BJ (cell line): ENCODE data around the gene PTGES. TPM values are rescaled to one million over a fixed set of nuclear protein-coding genes. Genes with fewer than 3 reads are reported as not detected.

Experiments used
- CTCF ChIA-PET: fragments of 350-600 bp; formaldehyde crosslinking; extraction: SDS; loops from one replicate; lab custom pipeline; 2021; ENCODE audit warnings: antibody characterized with exemption, inconsistent platforms; lab: Yijun Ruan, JAX
- POLR2A ChIA-PET: fragments of 300-600 bp; sonication (Branson Sonifier 250); formaldehyde crosslinking; extraction: SDS; loops from one replicate; lab custom pipeline; 2021; ENCODE audit warnings: antibody characterized with exemption; lab: Charles Lee
- DNase-seq: peaks from one replicate; pipeline ENCODE4 v3.0.0-alpha.2; 2011; ENCODE audit warnings: low read depth
- H3K27me3 ChIP-seq: 2 replicates; pipeline ENCODE4 v1.6.0; 2011; ENCODE audit warnings: low read length; ENCODE audit not compliant: control insufficient read depth, insufficient read depth
- H3K36me3 ChIP-seq: 2 replicates; pipeline ENCODE4 v1.5.1; 2011; ENCODE audit warnings: low read length; ENCODE audit not compliant: control insufficient read depth, insufficient read depth
- H3K4me3 ChIP-seq: 2 replicates; pipeline ENCODE4 v1.5.1; 2011; ENCODE audit warnings: low read depth, mild to moderate bottlenecking, control low read depth, low read length
- CTCF ChIP-seq: IDR thresholded peaks from 2 replicates; pipeline ENCODE4 v1.5.1; 2011; ENCODE audit warnings: low read depth, mild to moderate bottlenecking, control low read depth, inconsistent platforms, low read length, moderate library complexity; ENCODE audit not compliant: insufficient read depth
- polyA plus RNA-seq: library from polyadenylated mRNA; depleted of rRNA; stranded (reverse); fragments of >200 nt; gene quantifications from 2 replicates; pipeline ENCODE4 v1.2.3, GENCODE V29; 2011

The PTGES gene
- polyA plus RNA-seq, 1 experiment: 16.4 TPM

- POLR2A ChIA-PET: no interaction called here
Observed at GRCh38 chr9:129719135-129719534, 33.7 kb downstream of the PTGES start.

GRCh38 chr9:129718647-129719046, 34.2 kb downstream of the PTGES start:
- ChIA-PET POLR2A (no interaction called here), CTCF (interaction anchor here (2.3 to 2.6 kb wide), 2 partner anchors 8 to 19 kb away, joined by 9 to 13 read pairs; no protein-coding TSS in a partner anchor)
- H3K27me3 ChIP-seq: no peaks in the 10 kb centered on the region
- H3K4me3 ChIP-seq: no peak overlapping the region
- peaks cover 24% of the 10 kb centered on the region for H3K36me3 ChIP-seq
- no peak for TF ChIP-seq CTCF
- DNase-seq: no peak

More at GRCh38 chr9:129719135-129719534, 33.7 kb downstream of the PTGES start:
- no peaks in the 10 kb centered on the region for H3K27me3 ChIP-seq
- TF ChIP-seq CTCF: no peak
- CTCF ChIA-PET: interaction anchor here (2.6 kb wide), 1 partner anchor 19 kb away, joined by 9 read pairs; no protein-coding TSS in a partner anchor
- DNase-seq: no peak
- H3K36me3 ChIP-seq: peaks cover 24% of the 10 kb centered on the region
- H3K4me3 ChIP-seq: no peak overlapping the region

- CTCF ChIA-PET: interaction anchor here (2.3 to 2.6 kb wide), 2 partner anchors 9 to 20 kb away, joined by 9 to 13 read pairs; no protein-coding TSS in a partner anchor
Observed at GRCh38 chr9:129717991-129718390, 34.9 kb downstream of the PTGES start.

GRCh38 chr9:129716091-129716490, 36.8 kb downstream of the PTGES start:
- CTCF ChIA-PET: interaction anchor here (0.7 to 5.3 kb wide), 3 partner anchors 10 to 573 kb away, joined by 3 to 60 read pairs (median 3); no protein-coding TSS in a partner anchor
- Histone ChIP-seq H3K4me3 (no peak overlapping the region), H3K36me3 (peaks cover 10% of the 10 kb centered on the region), H3K27me3 (no peaks in the 10 kb centered on the region)
- no peak for TF ChIP-seq CTCF
- POLR2A ChIA-PET: no interaction called here
- no peak for DNase-seq

More at GRCh38 chr9:129717991-129718390, 34.9 kb downstream of the PTGES start:
- TF ChIP-seq CTCF: no peak
- POLR2A ChIA-PET: no interaction called here
- Histone ChIP-seq H3K27me3 (no peaks in the 10 kb centered on the region), H3K4me3 (no peak overlapping the region), H3K36me3 (peaks cover 22% of the 10 kb centered on the region)
- no peak for DNase-seq

- Histone ChIP-seq H3K36me3 (peaks cover 7% of the 10 kb centered on the region), H3K4me3 (no peak overlapping the region), H3K27me3 (no peaks in the 10 kb centered on the region)
- ChIA-PET CTCF (interaction anchor here (0.5 to 5.3 kb wide), 6 partner anchors 12 to 570 kb away, joined by 3 to 60 read pairs (median 4); partner anchors contain the start of gene ASB6), POLR2A (no interaction called here)
- DNase-seq: no peak
- no peak for TF ChIP-seq CTCF
Observed at GRCh38 chr9:129714511-129715061, 38.3 kb downstream of the PTGES start.
